SH-SY5Y (cell line): ENCODE data around the gene PIK3IP1.

Experiments
- GATA2 ChIP-seq: IDR thresholded peaks from 2 replicates; pipeline ENCODE4 v1.6.1; 2011; ENCODE audit warnings: mild to moderate bottlenecking, low read depth, low read length
- GATA3 ChIP-seq: IDR thresholded peaks from 2 replicates; pipeline ENCODE4 v1.6.1; 2011; ENCODE audit warnings: low read depth, mild to moderate bottlenecking, low read length, moderate library complexity

The PIK3IP1 gene

DNA sequence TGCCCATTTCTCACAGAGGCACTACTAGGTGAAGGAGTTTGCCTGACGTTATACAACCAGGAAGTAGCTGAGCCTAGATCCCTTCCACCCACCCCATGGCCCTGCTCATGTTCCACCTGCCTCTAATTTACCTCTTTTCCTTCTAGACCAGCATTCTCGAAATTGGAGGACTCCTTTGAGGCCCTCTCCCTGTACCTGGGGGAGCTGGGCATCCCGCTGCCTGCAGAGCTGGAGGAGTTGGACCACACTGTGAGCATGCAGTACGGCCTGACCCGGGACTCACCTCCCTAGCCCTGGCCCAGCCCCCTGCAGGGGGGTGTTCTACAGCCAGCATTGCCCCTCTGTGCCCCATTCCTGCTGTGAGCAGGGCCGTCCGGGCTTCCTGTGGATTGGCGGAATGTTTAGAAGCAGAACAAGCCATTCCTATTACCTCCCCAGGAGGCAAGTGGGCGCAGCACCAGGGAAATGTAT lies 14.1 kb downstream of the PIK3IP1 start:
- TF ChIP-seq GATA2, result no peak
- TF ChIP-seq GATA3, result no peak

DNA sequence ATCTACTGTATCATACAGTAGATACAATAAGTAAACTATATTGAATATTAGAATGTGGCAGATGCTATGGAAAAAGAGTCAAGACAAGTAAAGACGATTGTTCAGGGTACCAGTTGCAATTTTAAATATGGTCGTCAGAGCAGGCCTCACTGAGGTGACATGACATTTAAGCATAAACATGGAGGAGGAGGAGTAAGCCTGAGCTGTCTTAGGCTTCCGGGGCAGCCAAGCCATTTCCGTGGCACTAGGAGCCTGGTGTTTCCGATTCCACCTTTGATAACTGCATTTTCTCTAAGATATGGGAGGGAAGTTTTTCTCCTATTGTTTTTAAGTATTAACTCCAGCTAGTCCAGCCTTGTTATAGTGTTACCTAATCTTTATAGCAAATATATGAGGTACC lies 14.5 kb downstream of the PIK3IP1 start:
- no peak for TF ChIP-seq GATA2
- TF ChIP-seq GATA3, result no peak

DNA sequence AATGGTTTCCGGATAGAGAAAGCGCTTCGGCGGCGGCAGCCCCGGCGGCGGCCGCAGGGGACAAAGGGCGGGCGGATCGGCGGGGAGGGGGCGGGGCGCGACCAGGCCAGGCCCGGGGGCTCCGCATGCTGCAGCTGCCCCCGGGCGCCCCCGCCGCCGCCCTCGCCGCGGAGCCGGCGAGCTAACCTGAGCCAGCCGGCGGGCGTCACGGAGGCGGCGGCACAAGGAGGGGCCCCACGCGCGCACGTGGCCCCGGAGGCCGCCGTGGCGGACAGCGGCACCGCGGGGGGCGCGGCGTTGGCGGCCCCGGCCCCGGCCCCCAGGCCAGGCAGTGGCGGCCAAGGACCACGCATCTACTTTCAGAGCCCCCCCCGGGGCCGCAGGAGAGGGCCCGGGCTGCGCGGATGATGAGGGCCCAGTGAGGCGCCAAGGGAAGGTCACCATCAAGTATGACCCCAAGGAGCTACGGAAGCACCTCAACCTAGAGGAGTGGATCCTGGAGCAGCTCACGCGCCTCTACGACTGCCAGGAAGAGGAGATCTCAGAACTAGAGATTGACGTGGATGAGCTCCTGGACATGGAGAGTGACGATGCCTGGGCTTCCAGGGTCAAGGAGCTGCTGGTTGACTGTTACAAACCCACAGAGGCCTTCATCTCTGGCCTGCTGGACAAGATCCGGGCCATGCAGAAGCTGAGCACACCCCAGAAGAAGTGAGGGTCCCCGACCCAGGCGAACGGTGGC lies 15.7 kb downstream of the PIK3IP1 start:
- no peak for TF ChIP-seq GATA2
- no peak for TF ChIP-seq GATA3

DNA sequence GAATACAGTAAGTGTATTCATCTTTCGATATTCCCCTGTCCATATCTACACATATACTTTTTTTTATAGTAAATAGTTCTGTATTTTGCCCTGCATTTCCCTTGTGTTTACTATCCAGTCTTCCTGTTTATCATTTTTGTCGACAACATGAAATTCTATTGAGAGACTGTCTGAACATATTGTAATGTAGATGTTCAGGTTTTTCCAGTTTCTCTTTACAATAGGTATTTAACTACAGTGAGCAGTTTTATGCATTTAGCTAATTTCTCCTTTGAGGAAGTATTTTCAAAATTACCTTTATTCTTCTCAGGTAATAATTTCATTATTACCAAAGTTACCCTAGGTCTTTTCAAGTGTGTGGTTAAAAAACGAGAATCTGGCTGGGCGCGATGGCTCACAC lies 16.7 kb downstream of the PIK3IP1 start:
- TF ChIP-seq GATA2 (no peak), GATA3 (no peak)

DNA sequence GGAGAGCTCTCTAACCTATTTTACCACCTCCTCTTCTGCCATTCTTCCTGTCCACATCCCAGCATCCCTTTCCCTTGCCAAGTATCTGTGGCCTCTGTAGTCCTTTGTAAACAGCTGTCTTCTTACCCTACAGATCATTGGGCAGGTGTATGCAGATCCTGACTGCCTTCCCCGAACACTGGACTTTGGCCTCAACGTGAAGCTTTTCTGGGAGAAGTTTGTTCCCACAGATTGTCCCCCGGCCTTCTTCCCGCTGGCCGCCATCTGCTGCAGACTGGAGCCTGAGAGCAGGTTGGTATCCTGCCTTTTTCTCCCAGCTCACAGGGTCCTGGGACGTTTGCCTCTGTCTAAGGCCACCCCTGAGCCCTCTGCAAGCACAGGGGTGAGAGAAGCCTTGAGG lies 17.3 kb downstream of the PIK3IP1 start:
- TF ChIP-seq GATA3 (no peak), GATA2 (no peak)

DNA sequence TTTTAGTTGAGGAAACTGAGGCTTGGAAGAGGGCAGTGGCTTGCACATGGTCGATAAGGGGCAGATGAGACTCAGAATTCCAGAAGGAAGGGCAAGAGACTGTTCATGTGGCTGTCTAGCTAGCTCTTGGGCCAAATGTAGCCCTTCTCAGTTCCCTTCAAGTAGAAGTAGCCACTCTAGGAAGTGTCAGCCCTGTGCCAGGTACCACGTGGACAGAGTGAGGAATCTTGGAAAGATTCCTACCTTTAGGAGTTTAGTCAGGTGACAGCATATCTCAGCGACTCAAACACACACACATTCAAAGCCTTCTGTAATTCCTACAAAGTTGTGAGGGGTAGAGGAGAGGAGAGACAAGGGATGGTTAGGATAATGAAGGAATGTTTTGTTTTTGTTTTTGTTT lies 18.3 kb downstream of the PIK3IP1 start:
- TF ChIP-seq GATA2, result no peak
- TF ChIP-seq GATA3, result no peak

DNA sequence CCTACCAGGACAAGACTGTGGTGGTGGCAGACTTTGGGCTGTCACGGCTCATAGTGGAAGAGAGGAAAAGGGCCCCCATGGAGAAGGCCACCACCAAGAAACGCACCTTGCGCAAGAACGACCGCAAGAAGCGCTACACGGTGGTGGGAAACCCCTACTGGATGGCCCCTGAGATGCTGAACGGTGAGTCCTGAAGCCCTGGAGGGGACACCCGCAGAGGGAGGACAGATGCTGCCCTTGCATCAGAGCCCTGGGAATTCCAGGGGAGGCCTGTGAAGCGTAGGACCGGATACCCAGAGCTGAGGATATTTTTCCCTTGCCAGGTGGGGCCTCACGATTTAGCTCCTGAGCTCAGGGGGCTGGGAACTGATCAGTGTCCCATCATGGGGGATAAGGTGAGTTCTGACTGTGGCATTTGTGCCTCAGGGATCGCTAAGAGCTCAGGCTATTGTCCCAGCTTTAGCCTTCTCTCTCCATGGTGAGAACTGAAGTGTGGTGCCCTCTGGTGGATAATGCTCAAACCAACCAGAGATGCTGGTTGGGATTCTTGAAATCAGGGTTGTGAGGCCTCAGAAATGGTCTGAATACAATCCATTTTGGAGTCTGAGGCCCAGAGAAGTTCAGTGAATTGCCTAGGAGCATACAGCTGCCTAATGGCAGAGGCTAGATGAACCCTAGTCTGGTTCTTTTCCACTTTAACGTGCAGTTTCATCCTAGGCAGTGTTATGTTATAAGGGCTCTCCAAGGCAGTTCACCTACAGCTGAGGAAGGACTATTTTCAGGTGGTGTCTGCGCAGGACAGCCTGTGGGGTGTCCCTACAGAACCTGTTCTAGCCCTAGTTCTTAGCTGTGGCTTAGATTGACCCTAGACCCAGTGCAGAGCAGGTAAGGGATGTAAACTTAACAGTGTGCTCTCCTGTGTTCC lies 19.5 kb downstream of the PIK3IP1 start:
- TF ChIP-seq GATA3 (no peak), GATA2 (no peak)

DNA sequence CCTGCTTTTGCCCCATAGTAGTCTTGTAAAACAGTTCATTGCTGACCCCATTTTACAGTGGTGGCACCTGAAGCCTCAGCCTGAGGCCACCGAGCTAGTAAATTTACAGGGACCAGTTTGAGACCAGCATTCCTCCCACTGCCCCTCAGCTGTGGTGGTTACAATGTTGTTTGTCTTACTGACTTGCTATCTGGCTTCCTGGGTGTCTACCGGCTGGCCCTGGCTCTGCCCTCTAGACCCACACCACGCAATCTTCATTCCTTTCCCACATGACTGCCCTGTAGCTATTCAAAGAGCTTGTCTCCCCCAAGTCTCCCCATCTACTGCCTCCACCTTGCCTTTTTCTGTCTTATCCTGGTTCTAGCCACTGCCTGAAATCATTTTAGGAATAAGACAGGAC lies 20.8 kb downstream of the PIK3IP1 start:
- TF ChIP-seq GATA3, result no peak
- no peak for TF ChIP-seq GATA2

DNA sequence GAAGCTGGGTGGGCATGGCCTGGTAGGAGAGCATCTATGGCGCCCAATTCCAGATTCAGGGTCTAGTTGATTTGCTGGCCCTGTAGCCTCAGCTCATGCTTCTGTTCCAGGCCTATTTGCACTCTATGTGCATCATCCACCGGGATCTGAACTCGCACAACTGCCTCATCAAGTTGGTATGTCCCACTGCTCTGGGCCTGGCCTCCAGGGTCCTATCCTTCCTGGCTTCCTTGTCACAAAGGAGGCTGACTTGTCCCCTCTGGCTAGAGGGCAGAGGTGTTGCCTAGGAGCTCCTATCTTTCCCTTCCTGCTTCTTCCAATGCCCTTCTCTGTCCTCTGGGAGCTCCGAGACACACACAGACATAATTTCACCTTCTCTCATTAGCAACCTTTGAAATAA lies 21.3 kb downstream of the PIK3IP1 start:
- TF ChIP-seq GATA3 (no peak), GATA2 (no peak)

DNA sequence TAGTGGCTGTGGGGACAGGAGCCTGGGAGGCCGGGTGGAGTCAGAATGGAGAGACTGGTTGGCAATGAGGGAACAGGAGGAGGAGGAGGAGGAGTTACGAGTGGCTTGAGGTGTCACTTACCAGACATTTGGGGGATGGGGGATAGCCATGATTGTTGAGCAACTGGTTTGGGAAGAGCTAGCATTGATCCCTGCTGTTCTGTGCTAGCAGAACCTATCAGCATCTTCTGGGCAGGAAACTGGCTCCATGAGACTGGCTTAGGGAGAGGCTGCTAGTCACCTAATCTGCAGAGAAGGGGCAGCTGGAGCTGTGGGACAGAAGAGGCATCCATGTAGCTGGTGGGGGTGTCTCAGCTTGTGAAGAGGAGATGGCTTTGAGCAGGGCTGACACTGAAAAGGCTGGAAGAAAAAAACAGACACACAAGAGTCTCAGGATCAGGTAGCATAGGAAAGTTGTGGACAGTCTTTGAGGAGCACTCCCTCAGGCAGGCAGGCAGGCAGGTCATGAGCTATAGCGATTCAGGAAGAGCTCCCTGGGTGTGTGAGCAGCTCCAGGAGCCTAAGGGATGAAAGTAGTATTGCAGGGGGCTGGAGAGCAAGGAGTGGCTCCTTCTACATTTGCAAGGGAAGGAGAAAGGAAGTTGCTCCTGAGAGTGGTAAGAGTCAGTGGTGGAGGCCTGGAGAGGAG lies 22.3 kb downstream of the PIK3IP1 start:
- TF ChIP-seq GATA3 (no peak), GATA2 (no peak)

DNA sequence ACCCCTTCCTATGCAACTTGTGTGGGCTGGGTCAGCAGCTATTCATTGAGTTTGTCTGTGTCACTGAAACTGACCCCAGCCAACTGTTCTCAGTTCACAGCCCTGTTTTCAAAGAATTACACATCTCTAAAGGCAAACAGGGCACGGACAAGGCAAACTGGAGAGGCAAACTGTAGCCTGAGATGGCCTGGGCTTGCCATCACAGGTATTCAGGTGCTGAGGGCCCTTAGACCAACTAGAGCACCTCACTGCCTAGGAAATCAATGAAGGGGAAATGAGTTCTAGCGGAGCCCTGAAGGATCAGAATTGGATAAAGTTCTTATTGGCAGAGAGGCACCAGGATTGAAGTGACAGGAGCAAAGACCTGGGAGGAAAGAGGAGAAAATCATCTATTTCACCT lies 24.0 kb downstream of the PIK3IP1 start:
- TF ChIP-seq GATA2 (no peak), GATA3 (no peak)

DNA sequence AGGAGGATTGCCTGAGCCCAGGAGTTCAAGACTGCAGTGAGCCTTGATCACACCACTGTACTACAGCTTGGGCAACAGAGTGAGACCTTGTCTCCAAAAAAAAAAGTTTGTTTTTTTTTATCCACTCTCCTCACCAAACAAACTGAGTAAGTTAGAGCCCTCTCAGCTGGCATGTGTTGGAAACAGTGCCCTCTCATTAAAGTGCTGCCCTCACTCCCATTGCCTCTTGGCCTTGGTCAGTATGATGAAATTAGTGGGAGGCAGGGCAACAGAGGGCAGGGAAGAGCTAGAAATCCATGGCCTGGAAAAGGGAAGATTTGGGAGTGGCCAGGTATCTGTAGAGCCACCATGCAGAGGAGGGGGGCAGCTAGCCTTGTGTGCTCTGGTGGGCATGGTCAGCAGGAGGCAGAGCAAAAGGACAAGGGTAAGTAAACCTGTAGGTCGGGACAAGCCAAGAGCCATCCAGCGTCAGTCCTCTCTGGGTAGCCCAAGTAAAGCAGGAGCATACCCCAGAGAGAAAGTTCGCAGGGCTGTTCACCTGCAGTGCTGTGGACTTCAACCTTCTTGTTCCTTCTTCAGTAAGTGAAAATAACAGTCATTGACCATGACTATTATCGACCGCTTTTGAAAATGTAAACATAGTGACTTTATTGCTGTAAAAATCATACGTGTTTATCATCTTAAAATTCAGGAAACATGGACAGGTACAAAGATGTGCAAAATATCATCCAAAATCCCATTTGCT lies 28.2 kb downstream of the PIK3IP1 start:
- TF ChIP-seq GATA2, result no peak
- TF ChIP-seq GATA3, result no peak

DNA sequence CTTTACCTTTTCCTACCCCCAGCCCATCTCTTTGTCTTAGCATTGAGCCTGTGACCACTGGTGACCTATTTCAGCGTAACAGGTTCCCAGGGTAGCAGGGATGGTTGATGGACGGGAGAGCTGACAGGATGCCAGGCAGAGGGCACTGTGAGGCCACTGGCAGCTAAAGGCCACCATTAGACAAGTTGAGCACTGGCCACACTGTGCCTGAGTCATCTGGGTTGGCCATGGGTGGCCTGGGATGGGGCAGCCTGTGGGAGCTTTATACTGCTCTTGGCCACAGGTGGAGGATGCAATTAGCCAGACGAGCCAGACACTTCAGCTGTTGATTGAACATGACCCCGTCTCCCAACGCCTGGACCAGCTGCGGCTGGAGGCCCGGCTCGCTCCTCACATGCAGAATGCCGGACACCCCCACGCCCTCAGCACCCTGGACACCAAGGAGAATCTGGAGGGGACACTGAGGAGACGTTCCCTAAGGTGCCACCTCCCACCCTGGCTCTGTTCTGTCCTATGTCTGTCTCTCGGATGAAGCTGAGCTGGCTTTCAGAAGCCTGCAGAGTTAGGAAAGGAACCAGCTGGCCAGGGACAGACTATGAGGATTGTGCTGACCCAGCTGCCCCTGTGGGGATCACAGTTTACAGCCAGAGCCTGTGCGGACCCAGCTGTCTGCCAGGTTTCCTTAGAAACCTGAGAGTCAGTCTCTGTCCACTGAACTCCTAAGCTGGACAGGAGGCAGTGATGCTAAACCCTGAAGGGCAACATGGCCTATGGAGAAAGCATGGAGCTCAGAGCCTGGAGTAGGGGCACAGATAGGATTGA lies 29.8 kb downstream of the PIK3IP1 start:
- TF ChIP-seq GATA3 (no peak), GATA2 (no peak)
